Amygdala (tissue), 56 donors: ENCODE data around the gene SFXN1.

ENCODE experiments used
- DNase-seq, 56 donors: peaks; one replicate each; lab custom pipeline; 2025; lab: John Stamatoyannopoulos, UW

Gene SFXN1

GRCh38 chr5:175464942-175465233, 13.5 kb upstream of the SFXN1 start:
- DNase-seq = no peak

- no peak for DNase-seq
Measured at GRCh38 chr5:175465282-175465681, 13.1 kb upstream of the SFXN1 start.

- peak in 4 of 56 donors; percentile 12 to 46 (median 25) for DNase-seq
Measured at GRCh38 chr5:175466700-175467318, 11.6 kb upstream of the SFXN1 start.

GRCh38 chr5:175467983-175468690, 10.2 kb upstream of the SFXN1 start:
- no peak for DNase-seq

GRCh38 chr5:175468892-175469291, 9.5 kb upstream of the SFXN1 start:
- no peak for DNase-seq

GRCh38 chr5:175469916-175470315, 8.4 kb upstream of the SFXN1 start:
- DNase-seq = no peak

GRCh38 chr5:175470781-175471180, 7.6 kb upstream of the SFXN1 start:
- DNase-seq = peak in 3 of 56 donors; percentile 8 to 57 (median 25)

- no peak for DNase-seq
Measured at GRCh38 chr5:175471196-175471595, 7.2 kb upstream of the SFXN1 start.

GRCh38 chr5:175471628-175472027, 6.7 kb upstream of the SFXN1 start:
- DNase-seq = no peak

GRCh38 chr5:175472378-175472777, 6.0 kb upstream of the SFXN1 start:
- no peak for DNase-seq

- DNase-seq = no peak
Measured at GRCh38 chr5:175475248-175475647, 3.1 kb upstream of the SFXN1 start.

- no peak for DNase-seq
Measured at GRCh38 chr5:175477440-175477839, 920 bp upstream of the SFXN1 start.

GRCh38 chr5:175478008-175478383, 364 bp upstream of the SFXN1 start:
- peak in 2 of 56 donors; percentile 56 to 59 for DNase-seq

- no peak for DNase-seq
Measured at GRCh38 chr5:175479125-175479881, 943 bp downstream of the SFXN1 start.

GRCh38 chr5:175483337-175483736, 5.0 kb downstream of the SFXN1 start:
- no peak for DNase-seq

GRCh38 chr5:175484322-175484721, 6.0 kb downstream of the SFXN1 start:
- DNase-seq = no peak

- no peak for DNase-seq
Measured at GRCh38 chr5:175484829-175485228, 6.5 kb downstream of the SFXN1 start.

GRCh38 chr5:175485631-175486030, 7.3 kb downstream of the SFXN1 start:
- no peak for DNase-seq

- no peak for DNase-seq
Measured at GRCh38 chr5:175487514-175488222, 9.3 kb downstream of the SFXN1 start.

- DNase-seq = no peak
Measured at GRCh38 chr5:175489693-175490443, 11.5 kb downstream of the SFXN1 start.
